Activated naive CD8-positive, alpha-beta T cell treated with anti-CD3 and anti-CD28 coated beads, Interleukin-2, amount 50 U/mL, for 16 hours (primary cell): ENCODE data around the gene TCF20.

Experiments
- DNase-seq: peaks from one replicate; pipeline ENCODE4 v3.0.0-alpha.2; 2020; ENCODE audit warnings: low read depth, low spot score

Gene TCF20

DNA sequence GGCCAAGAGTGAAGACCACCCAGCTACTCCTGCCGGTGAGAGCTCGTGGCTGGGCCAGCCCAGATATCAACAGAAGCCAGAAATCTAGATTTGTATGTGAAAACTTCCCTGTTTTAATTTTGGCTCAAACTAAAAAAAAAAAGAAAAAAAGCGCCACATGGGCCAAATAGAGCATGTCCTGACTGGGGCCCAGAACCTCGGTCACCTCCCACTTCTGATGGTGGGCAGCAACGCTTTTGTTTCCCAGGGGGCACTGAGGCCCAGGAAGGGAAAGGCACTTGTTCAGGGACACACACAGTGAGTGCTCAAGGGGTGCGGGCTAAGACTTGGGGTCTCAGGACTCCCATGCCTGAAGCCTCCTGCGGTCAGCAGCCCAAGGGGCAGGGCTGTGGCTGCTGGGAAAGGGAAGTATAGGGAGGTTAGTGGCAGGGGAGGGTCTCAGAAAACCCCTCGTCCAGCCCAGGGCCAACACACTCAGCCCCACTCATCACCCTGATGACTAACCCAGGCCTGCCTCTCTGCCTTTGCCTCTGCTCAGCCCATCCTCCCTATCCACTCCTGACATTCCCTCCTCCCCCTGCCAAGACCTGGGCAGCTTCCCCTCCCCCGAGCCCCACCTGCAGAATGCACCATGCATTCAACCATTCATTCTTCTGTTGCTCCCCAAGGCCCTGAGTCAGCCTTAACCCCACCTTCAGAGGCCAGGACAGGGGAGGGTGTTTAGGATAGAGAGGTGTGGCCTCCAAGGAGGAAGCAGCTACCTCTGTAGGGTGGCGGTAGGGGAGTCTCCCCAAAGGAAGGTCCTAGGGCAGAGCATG lies 30.0 kb upstream of the TCF20 start:
- DNase-seq: no peak

DNA sequence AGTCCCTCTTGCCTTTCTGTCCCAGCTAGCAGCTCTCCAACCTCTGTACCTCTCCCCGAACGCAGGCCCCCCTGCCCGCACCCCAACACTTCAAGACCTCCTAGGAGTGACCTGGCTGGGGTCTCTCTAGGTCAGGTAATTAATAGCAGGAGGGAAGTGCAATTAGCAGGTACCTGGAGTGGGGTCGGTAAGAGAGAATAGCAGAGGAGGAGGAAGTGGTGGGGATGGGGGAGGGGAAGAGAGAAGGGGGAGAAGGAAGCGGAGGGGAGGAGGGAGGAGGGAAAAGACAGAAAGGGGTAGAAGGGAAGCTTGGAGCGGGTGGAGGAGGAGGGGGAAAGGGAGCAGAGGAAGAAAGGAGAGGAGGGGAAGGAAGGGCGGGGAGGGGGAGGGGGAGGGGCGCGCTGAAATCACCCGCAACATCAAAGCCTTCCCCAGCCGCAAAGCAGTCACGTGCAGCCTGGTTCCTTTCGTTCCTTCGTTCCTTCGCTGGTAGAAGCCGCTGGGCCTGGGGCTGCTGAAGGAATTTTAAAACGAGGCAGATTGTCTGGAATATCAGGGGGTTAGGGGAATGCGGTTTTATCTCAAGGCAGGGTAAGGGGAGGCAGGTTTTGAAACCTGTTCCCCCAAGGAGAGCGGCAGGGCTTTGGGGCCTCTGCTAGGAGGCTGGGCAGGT lies 29.3 kb upstream of the TCF20 start:
- no peak for DNase-seq

DNA sequence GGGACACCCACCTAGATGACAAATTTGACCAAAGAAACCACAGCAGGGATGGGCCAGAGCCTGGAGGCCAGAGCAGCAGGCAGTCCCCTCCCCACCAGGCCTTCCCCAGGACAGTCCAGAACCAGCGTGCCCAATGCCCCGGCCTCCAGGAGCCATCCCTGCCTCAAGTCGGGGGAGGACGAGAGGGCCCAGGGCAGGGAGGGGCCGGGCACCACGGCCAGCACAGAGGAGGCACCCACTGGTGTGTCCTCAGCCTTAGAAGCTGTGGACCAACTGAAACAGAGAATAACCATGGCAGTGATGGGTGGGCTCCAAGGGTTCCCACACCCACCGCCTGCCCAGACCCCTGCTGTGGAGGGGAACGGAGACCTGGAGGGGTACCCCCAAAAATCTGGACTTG lies 28.3 kb upstream of the TCF20 start:
- no peak for DNase-seq

DNA sequence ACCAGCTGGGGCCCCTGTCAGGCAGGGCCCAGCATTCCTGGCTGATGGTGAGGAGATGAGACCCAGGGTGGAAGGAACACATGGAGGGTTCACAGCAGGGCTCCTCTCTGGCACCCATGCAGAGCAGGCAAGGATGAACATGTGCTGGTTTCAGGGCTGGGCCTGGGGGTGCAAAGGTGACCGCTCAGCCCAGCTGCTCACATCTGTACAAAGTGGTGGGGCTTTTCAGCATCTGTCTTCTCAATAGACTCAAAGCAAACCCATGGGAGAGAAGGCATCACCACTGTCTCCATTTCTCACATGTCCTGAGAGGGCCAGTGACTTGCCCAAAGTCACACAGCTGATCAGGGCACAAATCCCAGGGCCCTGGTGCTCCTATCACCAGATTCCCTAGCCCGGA lies 27.3 kb upstream of the TCF20 start:
- DNase-seq: no peak

DNA sequence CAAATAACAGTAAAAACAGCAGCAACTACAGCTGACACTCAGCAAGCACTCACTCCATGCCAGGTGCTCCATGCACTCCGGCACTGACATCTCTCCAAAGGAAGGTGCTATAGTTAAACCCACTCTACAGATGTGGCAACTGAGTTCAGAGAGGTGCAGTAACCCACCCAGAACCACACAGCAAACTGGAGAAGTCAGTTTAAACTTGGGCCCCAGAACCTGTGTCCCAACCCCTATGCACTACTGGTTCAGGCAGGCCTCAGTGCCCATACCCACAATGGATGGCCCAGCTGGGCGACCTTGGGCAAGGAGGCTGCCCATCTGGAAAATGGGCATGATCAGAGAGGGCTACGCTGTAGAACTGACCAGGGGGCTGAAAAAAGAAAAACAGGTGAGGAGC lies 26.4 kb upstream of the TCF20 start:
- DNase-seq: no peak

DNA sequence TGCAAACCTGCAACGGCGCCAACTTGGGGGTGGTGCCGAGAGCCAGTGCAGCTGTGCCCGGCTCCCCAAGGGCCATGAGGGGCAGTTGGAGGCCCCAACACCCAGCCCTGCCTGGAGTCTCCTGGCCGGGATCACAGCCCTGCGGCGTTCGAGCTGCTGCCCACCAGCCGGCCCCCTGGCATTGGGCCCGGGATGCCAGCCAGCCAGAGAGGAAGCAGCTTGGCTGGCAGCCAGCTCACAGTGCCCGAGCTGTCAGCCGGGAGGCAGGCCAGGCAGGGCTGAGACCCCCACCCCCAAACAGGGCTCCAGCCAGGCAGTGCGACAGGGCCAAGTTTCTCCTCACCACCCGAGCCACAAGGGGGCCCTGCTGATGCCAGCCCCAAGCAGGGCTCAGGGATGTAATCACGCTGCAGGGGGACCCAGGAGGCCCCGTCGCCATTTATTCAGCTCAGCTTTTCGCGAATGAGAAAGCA lies 26.0 kb upstream of the TCF20 start:
- no peak for DNase-seq

DNA sequence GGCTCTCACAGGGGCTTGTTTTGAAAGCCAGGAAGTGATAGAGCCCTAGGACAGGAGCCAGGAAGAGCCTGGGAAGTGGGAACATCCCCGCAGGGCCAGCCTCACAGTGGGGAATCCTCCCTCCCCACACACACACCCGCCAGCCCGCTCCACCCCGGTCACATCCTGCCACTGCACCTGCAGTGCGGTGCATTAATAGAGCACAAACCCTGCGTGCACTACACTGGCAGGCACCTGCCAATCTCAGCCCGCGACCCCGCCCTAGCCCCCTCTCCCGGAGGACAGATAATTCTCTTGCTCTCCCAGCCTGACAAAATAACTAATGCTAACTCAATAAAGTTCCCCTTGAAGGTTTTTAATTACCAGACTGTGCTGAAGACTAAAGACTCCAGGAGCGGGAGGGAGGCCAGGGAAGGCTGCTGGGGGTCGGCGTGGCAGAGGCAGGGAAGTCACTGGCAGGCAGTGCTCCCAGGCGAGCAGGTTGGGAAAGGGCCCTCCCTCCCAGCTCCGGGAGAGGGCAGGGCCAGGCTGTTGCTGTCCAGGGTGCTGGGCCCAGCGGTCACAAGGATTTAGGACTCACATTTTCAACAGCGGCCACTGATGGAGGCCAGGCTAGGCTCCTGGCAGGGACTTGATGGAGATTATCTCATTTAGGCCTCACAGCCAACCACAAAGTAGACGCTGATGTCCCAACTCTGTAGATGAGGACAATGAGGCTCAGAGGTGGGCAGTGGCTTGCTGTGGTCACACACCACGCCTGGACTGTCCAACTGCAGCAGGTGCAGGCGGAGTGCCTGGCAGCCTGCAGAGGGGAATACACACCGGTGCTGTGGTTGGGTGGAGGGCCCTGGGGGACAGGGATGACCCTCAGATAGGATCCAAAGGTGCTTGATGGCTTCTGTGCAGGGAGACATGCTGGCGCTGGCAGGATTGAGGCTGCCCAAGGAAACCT lies 23.9 kb upstream of the TCF20 start:
- DNase-seq: no peak

DNA sequence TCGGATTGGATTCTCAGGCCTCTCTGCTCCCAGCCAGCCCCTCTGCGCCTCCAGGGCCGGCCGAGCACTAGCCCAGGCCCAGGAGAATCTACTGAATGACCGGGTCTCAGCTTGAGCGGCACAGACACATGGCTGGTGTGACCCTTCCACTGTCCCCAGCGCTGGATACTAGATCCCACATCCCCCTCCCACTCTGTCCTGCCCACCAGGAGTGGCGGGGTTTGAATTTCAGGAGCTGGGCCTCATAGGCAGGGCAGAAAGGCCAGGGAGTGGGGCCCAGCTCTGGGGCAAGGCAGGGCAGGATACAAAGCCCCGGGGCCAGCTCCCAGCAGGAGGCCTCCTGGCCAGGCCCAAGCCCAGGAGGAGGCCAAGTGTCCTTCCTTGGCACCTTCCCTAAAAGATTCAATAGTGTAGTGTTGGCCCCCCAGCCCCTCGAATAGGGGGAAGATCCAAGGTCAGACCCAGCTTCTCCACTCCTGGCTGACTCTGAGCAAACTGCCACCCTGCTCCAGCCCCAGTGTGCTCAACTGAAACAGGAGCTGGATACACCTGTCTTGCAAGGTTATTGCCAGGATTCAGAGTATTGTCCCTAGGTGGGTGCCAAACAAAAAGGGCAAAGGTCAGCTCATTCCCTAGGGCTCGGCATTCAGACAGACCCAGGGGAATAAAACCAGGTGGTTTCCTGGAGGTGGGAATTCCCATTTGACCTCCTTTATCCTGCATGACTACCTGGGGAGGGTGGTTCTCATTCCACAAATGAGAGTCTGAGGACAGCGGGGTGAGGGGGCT lies 22.5 kb upstream of the TCF20 start:
- DNase-seq: no peak

DNA sequence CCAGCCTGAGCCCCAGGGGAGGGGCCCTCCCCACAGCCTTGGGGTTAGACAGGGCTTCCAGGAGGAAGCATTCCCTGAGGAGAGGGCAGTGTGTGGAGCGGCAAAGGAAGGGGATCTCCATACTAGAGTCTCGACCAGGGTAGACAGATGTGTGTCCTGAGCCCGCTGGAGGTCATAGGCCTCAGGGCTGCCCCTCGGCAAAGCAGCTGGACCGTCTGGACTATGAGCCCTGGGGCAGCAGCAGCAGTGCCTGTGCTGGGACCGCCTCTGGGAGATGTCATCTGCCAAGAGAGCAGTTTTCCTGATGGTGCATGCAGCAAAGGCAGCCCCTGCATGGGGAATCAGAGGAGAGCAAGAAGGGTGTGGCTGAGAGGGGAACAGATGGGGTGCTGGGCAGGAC lies 20.8 kb upstream of the TCF20 start:
- DNase-seq: no peak

DNA sequence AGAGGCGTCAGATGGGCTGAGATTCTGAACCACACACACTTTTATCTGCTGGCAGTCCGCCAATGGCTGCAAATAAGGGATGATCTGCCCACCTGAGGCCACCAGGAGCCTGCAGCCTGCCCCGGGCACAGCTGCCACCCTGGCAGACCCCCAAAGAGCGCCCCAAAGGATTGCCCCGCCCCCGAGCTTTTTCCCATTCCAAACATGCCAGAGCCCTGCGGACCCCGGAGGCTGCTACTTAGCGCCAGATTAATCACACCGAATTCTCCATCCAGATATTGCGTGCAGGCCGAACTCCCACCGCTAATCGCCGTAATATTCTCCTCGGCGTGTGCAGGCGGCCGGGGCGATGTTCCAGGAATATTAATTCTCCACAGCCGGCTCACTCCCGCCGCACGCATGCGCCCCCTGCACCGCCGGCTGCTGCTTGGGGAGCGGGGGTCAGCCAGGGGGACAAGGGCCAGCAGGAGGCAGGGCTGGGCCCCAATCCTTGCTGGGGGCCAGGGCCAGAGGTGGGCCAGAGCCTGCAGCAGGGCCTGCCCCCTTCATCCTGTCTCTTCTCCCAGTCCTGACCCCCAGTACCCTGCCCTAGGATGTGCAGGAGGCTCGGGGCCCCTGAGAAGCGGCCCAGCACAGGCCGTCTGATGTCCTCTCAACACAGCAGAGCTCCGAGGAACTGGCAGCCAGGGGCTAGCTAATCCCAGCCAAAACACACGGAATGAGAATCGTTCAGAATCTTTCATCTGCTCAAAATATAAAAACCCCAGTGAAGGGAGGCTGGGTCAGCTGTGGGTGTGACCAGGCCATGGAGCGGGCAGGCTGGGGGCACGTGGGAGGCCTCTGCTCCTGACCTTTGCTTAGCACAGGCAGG lies 19.5 kb upstream of the TCF20 start:
- no peak for DNase-seq

DNA sequence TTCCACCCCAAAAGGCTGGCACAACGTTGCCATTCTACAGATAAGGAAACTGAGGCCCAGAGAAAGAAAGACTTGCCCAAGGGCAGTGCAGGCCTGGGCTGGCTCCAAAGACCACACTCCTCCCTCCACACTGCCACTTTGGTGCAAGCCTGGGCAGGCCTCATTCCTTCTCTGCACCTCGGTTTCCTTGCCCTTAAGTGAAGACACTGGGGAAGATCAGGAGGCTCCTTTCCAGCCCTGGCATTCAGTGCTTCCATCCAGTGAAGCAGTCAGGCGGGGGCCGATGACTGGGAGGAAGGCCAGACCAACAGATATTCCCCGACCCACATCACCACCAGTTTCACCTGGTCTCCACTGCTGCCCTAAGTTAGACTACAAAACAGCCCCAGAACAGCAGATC lies 18.3 kb upstream of the TCF20 start:
- DNase-seq: no peak

DNA sequence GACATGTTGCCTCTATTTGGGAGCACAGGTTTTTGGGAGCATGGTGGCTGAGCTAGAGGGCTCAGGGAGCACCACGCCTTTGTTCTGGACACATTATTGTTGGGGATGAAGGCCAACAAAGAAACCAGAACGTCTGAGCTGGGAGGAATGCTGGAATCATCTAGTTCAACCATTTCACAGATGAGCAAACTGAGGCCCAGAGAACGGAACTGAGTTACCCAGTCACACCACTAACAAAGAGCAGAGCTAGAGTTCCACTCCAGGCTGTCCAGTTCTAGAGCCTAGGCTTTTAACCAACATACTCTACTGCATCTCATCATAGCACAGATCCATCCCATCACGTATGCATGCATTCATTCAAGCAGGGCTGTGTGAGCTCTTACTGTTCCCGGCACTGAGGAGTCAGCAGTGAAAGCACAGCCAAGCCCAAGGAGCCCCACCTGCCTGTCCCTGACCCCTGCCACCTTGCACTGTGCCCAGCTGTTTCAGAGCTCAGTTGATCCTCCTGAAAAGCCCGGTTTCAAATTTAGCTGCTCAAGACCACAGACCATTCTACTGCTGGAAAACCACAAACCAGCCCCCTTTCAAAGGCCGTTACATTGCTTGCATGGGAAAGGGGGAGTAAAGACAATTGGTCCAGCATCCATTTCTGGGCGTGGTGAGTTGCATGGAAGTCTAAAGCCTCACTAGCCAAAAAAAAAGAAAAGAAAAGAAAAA lies 16.9 kb upstream of the TCF20 start:
- no peak for DNase-seq

DNA sequence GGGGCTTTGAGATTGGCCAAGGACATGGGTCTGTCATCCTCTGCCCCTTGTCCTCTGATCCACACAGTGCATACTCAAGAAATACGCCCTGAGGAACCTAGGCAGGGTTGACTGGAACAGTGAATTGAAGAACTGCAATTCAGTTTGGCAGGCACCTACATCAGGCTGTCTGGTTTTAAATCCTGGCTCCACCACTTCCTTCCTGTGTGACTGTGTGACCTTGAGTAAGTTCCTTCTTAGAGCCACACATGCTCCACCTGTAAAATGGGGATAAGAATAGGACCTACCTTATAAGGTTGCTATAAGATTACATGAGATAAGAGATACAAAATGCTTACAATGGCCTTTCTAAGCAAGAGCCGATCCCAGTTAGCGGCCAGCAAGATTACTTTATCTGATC lies 15.8 kb upstream of the TCF20 start:
- DNase-seq: no peak

DNA sequence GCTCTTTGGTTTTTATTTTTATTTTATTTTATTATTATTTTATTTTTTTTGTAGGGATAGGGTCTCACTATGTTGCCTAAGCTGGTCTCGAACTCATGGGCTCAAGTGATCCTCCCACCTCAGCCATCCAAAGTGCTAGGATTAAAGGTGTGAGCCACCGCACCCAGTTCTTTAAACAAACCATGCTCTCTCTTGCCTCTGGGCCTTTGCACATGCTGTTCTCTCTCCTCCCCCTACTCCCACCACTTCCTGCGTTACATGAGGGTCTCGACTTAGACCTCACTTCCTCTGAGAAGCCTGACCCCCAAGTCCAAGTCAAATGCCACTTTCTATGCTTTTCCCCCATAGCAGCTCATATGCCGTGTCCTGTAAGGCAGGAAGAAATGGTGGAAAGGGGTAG lies 15.2 kb upstream of the TCF20 start:
- no peak for DNase-seq

DNA sequence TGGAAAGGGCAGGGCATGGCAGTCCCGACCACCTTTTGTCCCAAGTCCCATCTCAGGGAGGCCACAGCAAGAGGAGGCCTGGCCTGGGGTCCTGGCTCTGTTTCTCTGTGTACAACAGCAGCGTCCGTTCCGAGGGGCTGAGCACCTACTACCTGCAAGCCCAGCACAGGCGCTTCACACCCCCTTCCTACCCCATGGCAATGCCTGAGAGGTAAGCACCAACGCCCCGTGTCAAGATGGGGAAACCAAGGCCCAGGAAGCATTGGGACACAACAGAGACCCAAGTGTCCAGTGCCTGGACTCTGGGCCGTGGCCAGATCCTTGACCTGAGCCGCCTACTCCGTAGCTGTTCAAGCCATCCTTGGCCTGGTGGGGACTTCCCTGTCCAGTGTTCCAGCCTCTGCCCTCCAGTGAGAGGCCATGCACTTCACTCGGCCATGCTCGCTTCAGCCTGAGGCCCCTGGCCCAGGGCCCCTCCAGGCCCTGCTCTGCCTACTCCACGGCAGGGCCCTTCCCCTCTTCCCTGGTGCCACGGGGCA lies 14.3 kb upstream of the TCF20 start:
- DNase-seq: no peak

DNA sequence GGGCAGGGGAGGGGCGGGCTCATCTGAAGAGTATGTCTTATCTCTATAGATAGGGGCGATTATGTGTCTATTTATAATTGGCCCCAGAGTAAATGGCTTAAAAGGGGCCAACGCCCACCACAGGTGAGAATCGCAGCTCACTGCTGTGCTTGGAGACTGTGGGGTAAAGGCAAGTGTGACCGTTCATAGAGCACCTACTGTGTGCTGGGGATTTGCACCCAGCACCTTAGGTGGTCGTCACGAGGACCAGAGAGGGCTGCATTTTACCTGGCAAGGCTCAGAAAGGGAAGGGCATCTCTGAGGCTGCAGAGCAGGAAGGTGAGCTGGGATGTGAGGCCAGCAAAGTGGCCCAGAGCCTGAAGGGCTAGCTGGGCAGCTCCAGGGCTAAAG lies 13.7 kb upstream of the TCF20 start:
- no peak for DNase-seq

DNA sequence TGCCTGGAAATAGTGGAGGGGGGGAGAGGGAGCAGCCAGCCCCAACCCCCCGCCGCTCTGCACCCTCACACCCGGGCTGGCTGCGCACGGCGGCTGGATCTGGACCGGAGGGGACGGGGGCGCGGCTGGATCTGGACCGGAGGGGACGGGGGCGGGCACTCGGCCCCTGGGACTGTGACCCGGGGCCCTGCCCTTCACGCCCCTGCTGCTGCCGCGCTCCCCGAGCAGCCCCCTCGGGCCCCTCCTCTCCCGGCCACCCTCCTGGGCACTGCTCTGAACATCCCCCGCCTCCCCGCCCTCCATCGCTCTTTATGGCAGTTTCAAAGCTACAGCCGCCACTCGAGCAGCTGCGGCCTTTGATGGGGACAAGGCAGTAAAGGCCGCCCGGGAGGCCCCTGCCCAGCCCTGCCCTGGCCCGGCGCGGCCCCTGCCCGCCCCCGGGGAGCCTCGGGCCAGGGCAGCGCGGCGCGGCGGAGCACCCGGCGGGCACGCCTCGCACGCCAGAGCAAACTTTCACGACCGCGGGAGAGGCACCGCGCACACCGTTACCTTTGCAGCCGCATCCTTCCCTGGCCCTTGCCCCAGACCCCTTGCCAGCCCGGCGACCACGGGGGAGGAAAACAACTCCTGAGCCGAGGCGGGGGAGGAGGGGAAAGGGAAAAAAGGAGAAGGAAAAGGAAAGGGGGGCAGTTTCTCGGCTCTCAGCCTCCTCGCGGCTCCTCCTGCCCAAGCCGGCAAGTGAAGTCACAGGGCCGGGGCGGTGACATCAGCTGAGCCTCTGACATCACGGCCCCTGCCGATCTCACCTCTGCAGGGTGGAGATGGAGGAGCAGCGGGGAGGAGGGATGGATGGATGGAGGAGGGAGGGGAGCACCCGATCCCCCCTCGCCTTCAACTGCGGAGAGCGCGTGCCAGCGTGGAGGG lies 13.1 kb upstream of the TCF20 start:
- DNase-seq: no peak

DNA sequence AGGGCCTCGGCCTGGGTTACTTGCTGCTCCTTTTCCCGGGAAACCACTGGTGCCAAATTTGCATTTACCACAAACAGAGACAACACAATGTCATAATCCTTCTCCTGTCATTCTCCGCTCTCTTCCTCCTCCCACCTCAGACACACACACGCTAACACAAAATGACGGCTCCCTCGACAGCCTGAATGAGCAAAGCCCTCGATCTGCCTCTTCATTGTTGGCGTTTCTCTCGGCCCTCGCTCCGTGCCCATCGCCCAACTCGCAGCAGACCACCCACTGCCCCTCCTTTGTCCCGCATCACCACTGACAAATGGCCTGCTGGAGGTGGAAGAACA lies 12.5 kb upstream of the TCF20 start:
- no peak for DNase-seq
